H9 (cell line): ENCODE data around the gene PLD2. TPM values are rescaled to one million over a fixed set of nuclear protein-coding genes. Genes with fewer than 3 reads are reported as not detected.

ENCODE experiments used
- DNase-seq: peaks from one replicate; pipeline ENCODE4 v3.0.0-alpha.2; 2017
- H2AFZ ChIP-seq: one replicate; pipeline ENCODE4 v1.6.1; 2013; ENCODE audit warnings: mild to moderate bottlenecking, low read length, control low read depth, moderate library complexity
- H2AK5ac ChIP-seq: 2 replicates; pipeline ENCODE4 v1.6.1; 2013; ENCODE audit warnings: low read length, control low read depth, mixed read lengths; ENCODE audit not compliant: insufficient read length
- H2BK120ac ChIP-seq: one replicate; pipeline ENCODE4 v1.6.1; 2013; ENCODE audit warnings: low read depth, mild to moderate bottlenecking, low read length, control low read depth, inconsistent platforms; ENCODE audit not compliant: poor library complexity, severe bottlenecking
- H2BK12ac ChIP-seq: 2 replicates; pipeline ENCODE4 v1.6.1; 2013; ENCODE audit warnings: low read length, control low read depth, mixed read lengths, low read depth; ENCODE audit not compliant: insufficient read length
- H2BK15ac ChIP-seq: 2 replicates; pipeline ENCODE4 v1.6.1; 2013; ENCODE audit warnings: low read depth, low read length, control low read depth
- H2BK20ac ChIP-seq: one replicate; pipeline ENCODE4 v1.6.1; 2013; ENCODE audit warnings: low read depth, mild to moderate bottlenecking, low read length, control low read depth, inconsistent platforms; ENCODE audit not compliant: poor library complexity, severe bottlenecking
- H2BK5ac ChIP-seq: 2 replicates; pipeline ENCODE4 v1.6.1; 2013; ENCODE audit warnings: low read length, control low read depth, mixed read lengths; ENCODE audit not compliant: insufficient read length
- H3K14ac ChIP-seq: 2 replicates; pipeline ENCODE4 v1.6.1; 2013; ENCODE audit warnings: low read length, control low read depth; ENCODE audit not compliant: insufficient read depth
- H3K18ac ChIP-seq: 2 replicates; pipeline ENCODE4 v1.6.1; 2013; ENCODE audit warnings: low read depth, mild to moderate bottlenecking, mixed read lengths, low read length, control low read depth; ENCODE audit not compliant: insufficient read length
- H3K23ac ChIP-seq: 2 replicates; pipeline ENCODE4 v1.6.1; 2013; ENCODE audit warnings: low read length, control low read depth, mixed read lengths, low read depth; ENCODE audit not compliant: insufficient read length
- H3K23me2 ChIP-seq: 2 replicates; pipeline ENCODE4 v1.6.1; 2013; ENCODE audit warnings: low read depth, mild to moderate bottlenecking, mixed read lengths, low read length, control low read depth; ENCODE audit not compliant: insufficient read length, poor library complexity, severe bottlenecking
- H3K27ac ChIP-seq: 2 replicates; pipeline ENCODE4 v1.5.1; 2013; ENCODE audit warnings: low read length, control low read depth, mixed read lengths, low read depth; ENCODE audit not compliant: insufficient read length
- H3K27me3 ChIP-seq: 2 replicates; pipeline ENCODE4 v1.6.1; 2013; ENCODE audit warnings: low read length, control low read depth, inconsistent platforms; ENCODE audit not compliant: insufficient read depth
- H3K4ac ChIP-seq: 2 replicates; pipeline ENCODE4 v1.6.1; 2013; ENCODE audit warnings: low read depth, mild to moderate bottlenecking, control low read depth, inconsistent platforms, low read length, moderate library complexity
- H3K4me1 ChIP-seq: 2 replicates; pipeline ENCODE4 v1.6.1; 2013; ENCODE audit warnings: low read length, control low read depth, inconsistent platforms; ENCODE audit not compliant: insufficient read depth
- H3K4me2 ChIP-seq: 2 replicates; pipeline ENCODE4 v1.6.1; 2013; ENCODE audit warnings: low read length, control low read depth, mixed read lengths; ENCODE audit not compliant: insufficient read length, insufficient read depth
- H3K56ac ChIP-seq: 2 replicates; pipeline ENCODE4 v1.6.1; 2013; ENCODE audit warnings: low read depth, mild to moderate bottlenecking, mixed read lengths, low read length, control low read depth; ENCODE audit not compliant: insufficient read length
- H3K79me1 ChIP-seq: 2 replicates; pipeline ENCODE4 v1.6.1; 2013; ENCODE audit warnings: low read depth, mild to moderate bottlenecking, moderate library complexity, low read length, control low read depth, inconsistent platforms; ENCODE audit not compliant: insufficient read depth, poor library complexity, severe bottlenecking
- H3K79me2 ChIP-seq: 2 replicates; pipeline ENCODE4 v1.6.1; 2013; ENCODE audit warnings: low read length, control low read depth, inconsistent platforms; ENCODE audit not compliant: insufficient read depth
- H3K9ac ChIP-seq: 2 replicates; pipeline ENCODE4 v1.6.1; 2013; ENCODE audit warnings: low read length, control low read depth, mixed read lengths; ENCODE audit not compliant: insufficient read length; ENCODE audit errors: extremely low read depth
- H3K9me3 ChIP-seq: one replicate; pipeline ENCODE4 v1.6.1; 2013; ENCODE audit warnings: low read depth, low read length, inconsistent platforms; ENCODE audit not compliant: control insufficient read depth
- H3T11ph ChIP-seq: one replicate; pipeline ENCODE4 v1.6.1; 2013; ENCODE audit warnings: mild to moderate bottlenecking, low read length, control low read depth, inconsistent platforms
- H4K20me1 ChIP-seq: one replicate; pipeline ENCODE4 v1.6.1; 2013; ENCODE audit not compliant: control insufficient read depth, insufficient read length, insufficient read depth
- H4K5ac ChIP-seq: 2 replicates; pipeline ENCODE4 v1.6.1; 2013; ENCODE audit warnings: low read depth, mild to moderate bottlenecking, mixed read lengths, low read length, control low read depth; ENCODE audit not compliant: insufficient read length
- H4K8ac ChIP-seq: replicated peaks from 2 replicates; pipeline ENCODE4 v1.6.1; 2013; ENCODE audit warnings: low read length, control low read depth, mixed read lengths, low read depth; ENCODE audit not compliant: insufficient read length
- H4K91ac ChIP-seq: 2 replicates; pipeline ENCODE4 v1.6.1; 2013; ENCODE audit warnings: low read depth, mild to moderate bottlenecking, moderate library complexity, mixed read lengths, low read length, control low read depth; ENCODE audit not compliant: insufficient read length
- H3K27ac Mint-ChIP-seq, 3 experiments: 2 replicates in 2 of 3; 3 replicates in 1 of 3; pipeline ENCODE4 v1.8.0; 2020 to 2021; ENCODE audit warnings: mixed read lengths in 3 of 3, mild to moderate bottlenecking in 1 of 3, moderate library complexity in 1 of 3
- H3K27me3 Mint-ChIP-seq: 2 replicates; pipeline ENCODE4 v1.8.0; 2021; ENCODE audit warnings: low read depth, mild to moderate bottlenecking, moderate library complexity, mixed read lengths
- H3K36me3 Mint-ChIP-seq, 3 experiments: 2 replicates in 2 of 3; 3 replicates in 1 of 3; pipeline ENCODE4 v1.8.0; 2020 to 2021; ENCODE audit warnings: low read depth in 3 of 3, mixed read lengths in 3 of 3; ENCODE audit not compliant: insufficient read depth in 1 of 3
- H3K4me1 Mint-ChIP-seq, 2 experiments: 2 replicates each; pipeline ENCODE4 v1.8.0; 2020; ENCODE audit warnings: mixed read lengths in 2 of 2
- H3K4me3 Mint-ChIP-seq, 2 experiments: 2 replicates in 1 of 2; 3 replicates in 1 of 2; pipeline ENCODE4 v1.8.0; 2020 to 2021; ENCODE audit warnings: mild to moderate bottlenecking in 2 of 2, mixed read lengths in 2 of 2, moderate library complexity in 1 of 2
- H3K9me3 Mint-ChIP-seq, 2 experiments: 2 replicates in 1 of 2; 3 replicates in 1 of 2; pipeline ENCODE4 v1.8.0; 2020; ENCODE audit warnings: mild to moderate bottlenecking in 2 of 2, mixed read lengths in 2 of 2, moderate library complexity in 1 of 2
- CTCF ChIP-seq: fragments of 200-600 bp; sonication (generic); conservative IDR thresholded peaks from 3 replicates; pipeline ENCODE4 v1.8.0; 2021; ENCODE audit warnings: antibody characterized with exemption, mild to moderate bottlenecking
- WGBS: extraction: QIAGEN DNeasy Blood & Tissue Kit; methylation state at CpG from one replicate; pipeline ENCODE4 v1.1.7; 2013; ENCODE audit warnings: missing lambda C conversion rate, low lambda C conversion rate, mixed read lengths; ENCODE audit not compliant: insufficient read length; ENCODE audit errors: extremely low coverage; 5-methylcytosine and 5-hydroxymethylcytosine counted together
- total RNA-seq: library from RNA; stranded (reverse); gene quantifications from 2 replicates; pipeline ENCODE4 v1.2.1, GENCODE V29; 2021

PLD2 gene
- total RNA-seq, 1 experiment from 2014 or later: 63.3 TPM

DNA sequence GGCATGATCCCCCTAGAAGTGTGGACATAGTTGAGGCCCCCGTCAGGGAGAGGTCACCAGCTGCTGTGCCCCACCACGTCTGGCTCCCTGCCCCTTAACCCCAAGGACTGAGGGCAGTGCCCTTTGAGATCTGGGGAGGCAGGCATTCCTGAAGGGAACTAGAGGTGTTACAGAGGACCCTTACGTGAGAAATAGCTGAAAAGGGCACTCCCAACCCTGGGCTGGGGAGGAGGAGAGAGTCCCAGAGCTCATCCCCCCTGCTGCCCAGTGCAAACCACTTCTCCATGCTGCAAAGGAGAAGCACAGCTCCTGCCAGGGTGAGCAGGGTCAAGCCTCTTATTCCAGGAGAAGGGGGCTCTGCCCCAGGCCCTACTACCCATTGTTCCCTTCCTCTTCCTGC, 15.9 kb downstream of the PLD2 start:
- no CpG with 5 or more reads among the region's 3 CpGs for WGBS
- Histone ChIP-seq H2BK120ac (no peak overlapping the region), H3K4ac (no peak overlapping the region), H4K8ac (no peak overlapping the region), H2AK5ac (no peak overlapping the region), H3K27ac (no peak overlapping the region), H4K91ac (no peak overlapping the region), H3K18ac (no peak overlapping the region), H3K27me3 (no peaks in the 10 kb centered on the region), H3K9ac (no peak overlapping the region), H4K20me1 (no peaks in the 10 kb centered on the region), H3K79me2 (no peaks in the 10 kb centered on the region), H2BK12ac (no peak overlapping the region), H4K5ac (no peak overlapping the region), H3K4me2 (no peak overlapping the region), H3K14ac (no peak overlapping the region), H3K56ac (no peak overlapping the region), H3K79me1 (no peaks in the 10 kb centered on the region), H2BK15ac (no peak overlapping the region), H3K4me1 (no peaks in the 10 kb centered on the region), H2AFZ (no peak overlapping the region), H2BK5ac (no peak overlapping the region), H3T11ph (no peak overlapping the region), H3K23me2 (no peaks in the 10 kb centered on the region), H3K9me3 (no peaks in the 10 kb centered on the region), H3K23ac (no peak overlapping the region), H2BK20ac (no peak overlapping the region)
- TF ChIP-seq CTCF: no peak
- Mint-ChIP-seq H3K4me1 (0 out of 4 replicates have a peak, but pooled peaks cover 0 to 3% of the 10 kb centered on the region in 2 experiments), H3K36me3 (peaks cover 8 to 26% (median 25%) of the 10 kb centered on the region in 3 experiments), H3K27me3 (no peaks in the 10 kb centered on the region), H3K4me3 (no peak overlapping the region), H3K9me3 (no peaks in the 10 kb centered on the region), H3K27ac (peak overlapping the region; percentile 57 to 74 (median 68); a peak in 2 of 7 replicates)
- DNase-seq: no peak
